Stimulated activated CD8-positive, alpha-beta memory T cell treated with anti-CD3 and anti-CD28 coated beads, Interleukin-15, amount 100 ng/mL, for 24 hours (primary cell): ENCODE results near the gene DUS4L.

Experiments used
- DNase-seq: peaks from one replicate; pipeline ENCODE4 v3.0.0-alpha.2; 2020; ENCODE audit warnings: low read depth

Gene DUS4L

GRCh38 chr7:107579885-107580715 is 16.3 kb downstream of the DUS4L start, which contains the start of gene BCAP29:
TSS of gene BCAP29 (plus strand) at chr7:107580246. CDS start at chr7:107580773, 527 bp downstream.
- peak; percentile 47 for DNase-seq

- DNase-seq: no peak
These were observed 17.1 kb downstream of the DUS4L start for GRCh38 chr7:107580716-107581383.

GRCh38 chr7:107581387-107582013 is 17.7 kb downstream of the DUS4L start:
- no peak for DNase-seq

GRCh38 chr7:107582875-107583274 is 19.1 kb downstream of the DUS4L start:
- DNase-seq: no peak

- no peak for DNase-seq
These were observed 20.9 kb downstream of the DUS4L start for GRCh38 chr7:107584716-107585115.

- no peak for DNase-seq
These were observed 24.9 kb downstream of the DUS4L start for GRCh38 chr7:107588529-107589130.

GRCh38 chr7:107591421-107591820 is 27.6 kb downstream of the DUS4L start:
- no peak for DNase-seq

- no peak for DNase-seq
These were observed 28.7 kb downstream of the DUS4L start for GRCh38 chr7:107592361-107593024.

GRCh38 chr7:107593025-107593410 is 29.2 kb downstream of the DUS4L start:
- DNase-seq: no peak

- DNase-seq: no peak
These were observed 31.4 kb downstream of the DUS4L start for GRCh38 chr7:107594961-107595737.

GRCh38 chr7:107596881-107597581 is 33.3 kb downstream of the DUS4L start:
- no peak for DNase-seq

- no peak for DNase-seq
These were observed 33.8 kb downstream of the DUS4L start for GRCh38 chr7:107597582-107597916.

GRCh38 chr7:107597953-107598352 is 34.2 kb downstream of the DUS4L start:
- no peak for DNase-seq

GRCh38 chr7:107599262-107599661 is 35.5 kb downstream of the DUS4L start:
- DNase-seq: no peak

GRCh38 chr7:107600816-107601215 is 37.0 kb downstream of the DUS4L start:
- DNase-seq: no peak

GRCh38 chr7:107605218-107605815 is 41.5 kb downstream of the DUS4L start:
- no peak for DNase-seq

GRCh38 chr7:107606303-107606702 is 42.5 kb downstream of the DUS4L start:
- DNase-seq: no peak

GRCh38 chr7:107609811-107610261 is 46.1 kb downstream of the DUS4L start:
- DNase-seq: no peak

GRCh38 chr7:107610323-107610722 is 46.6 kb downstream of the DUS4L start:
- DNase-seq: no peak

- no peak for DNase-seq
These were observed 49.7 kb downstream of the DUS4L start for GRCh38 chr7:107613439-107613838.
